Inflammatory macrophage treated with lipopolysaccharide for 1 hour (primary cell): ENCODE results near the gene ZNF557.
A peak's percentile ranks its signal among the peaks of the same experiment; 100 is the strongest.

Source experiments
- DNase-seq, 2 donors: peaks; one replicate each; pipeline ENCODE4 v3.0.0-alpha.2; 2020 to 2022

The ZNF557 gene

GRCh38 chr19:7076151-7076550 lies 6.6 kb downstream of the ZNF557 start:
- no peak for DNase-seq

GRCh38 chr19:7078008-7078407 lies 8.5 kb downstream of the ZNF557 start:
- no peak for DNase-seq

DNA sequence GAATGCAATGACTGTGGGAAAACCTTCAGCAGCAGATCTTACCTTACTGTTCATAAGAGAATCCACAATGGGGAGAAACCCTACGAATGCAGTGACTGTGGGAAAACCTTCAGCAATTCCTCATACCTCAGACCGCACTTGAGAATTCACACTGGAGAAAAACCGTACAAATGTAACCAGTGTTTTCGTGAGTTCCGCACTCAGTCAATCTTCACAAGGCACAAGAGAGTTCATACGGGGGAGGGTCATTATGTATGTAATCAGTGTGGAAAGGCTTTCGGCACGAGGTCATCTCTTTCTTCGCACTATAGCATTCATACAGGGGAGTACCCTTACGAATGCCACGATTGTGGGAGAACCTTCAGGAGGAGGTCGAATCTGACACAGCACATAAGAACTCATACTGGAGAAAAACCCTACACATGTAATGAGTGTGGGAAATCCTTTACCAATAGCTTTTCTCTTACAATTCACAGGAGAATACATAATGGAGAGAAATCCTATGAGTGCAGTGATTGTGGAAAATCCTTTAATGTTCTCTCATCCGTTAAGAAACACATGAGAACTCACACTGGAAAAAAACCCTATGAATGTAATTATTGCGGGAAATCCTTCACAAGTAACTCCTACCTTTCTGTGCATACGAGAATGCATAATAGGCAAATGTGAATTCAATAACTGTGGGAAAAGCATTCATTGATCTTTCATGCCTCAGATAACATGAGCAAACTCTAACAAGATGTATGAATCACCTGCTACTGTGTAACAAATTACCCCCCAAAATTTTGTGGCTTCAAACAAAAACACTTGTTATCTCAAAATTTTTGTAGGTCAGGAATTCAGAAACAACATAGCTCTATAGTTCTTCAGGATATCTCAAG lies 13.8 kb downstream of the ZNF557 start:
- DNase-seq = no peak

GRCh38 chr19:7088999-7089398 lies 19.5 kb downstream of the ZNF557 start:
- no peak for DNase-seq

DNA sequence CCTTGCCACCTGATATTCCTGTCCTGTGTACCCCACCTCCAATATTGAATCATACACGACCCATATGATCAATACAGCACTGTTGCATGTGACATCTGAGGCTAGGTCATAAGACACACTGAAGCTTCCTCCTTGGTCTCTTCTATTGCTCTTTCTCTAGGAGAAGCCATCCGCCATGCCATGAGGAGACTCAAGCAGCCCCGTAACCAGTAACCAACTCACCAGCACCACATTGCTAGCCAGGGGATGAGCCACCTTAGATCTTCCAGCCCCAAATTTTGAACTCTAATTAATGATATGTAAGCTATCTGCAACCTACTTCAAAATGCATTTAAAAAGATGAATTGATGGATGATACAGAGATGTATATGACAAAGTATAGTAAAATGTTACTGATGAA lies 28.6 kb downstream of the ZNF557 start:
- DNase-seq = no peak

DNA sequence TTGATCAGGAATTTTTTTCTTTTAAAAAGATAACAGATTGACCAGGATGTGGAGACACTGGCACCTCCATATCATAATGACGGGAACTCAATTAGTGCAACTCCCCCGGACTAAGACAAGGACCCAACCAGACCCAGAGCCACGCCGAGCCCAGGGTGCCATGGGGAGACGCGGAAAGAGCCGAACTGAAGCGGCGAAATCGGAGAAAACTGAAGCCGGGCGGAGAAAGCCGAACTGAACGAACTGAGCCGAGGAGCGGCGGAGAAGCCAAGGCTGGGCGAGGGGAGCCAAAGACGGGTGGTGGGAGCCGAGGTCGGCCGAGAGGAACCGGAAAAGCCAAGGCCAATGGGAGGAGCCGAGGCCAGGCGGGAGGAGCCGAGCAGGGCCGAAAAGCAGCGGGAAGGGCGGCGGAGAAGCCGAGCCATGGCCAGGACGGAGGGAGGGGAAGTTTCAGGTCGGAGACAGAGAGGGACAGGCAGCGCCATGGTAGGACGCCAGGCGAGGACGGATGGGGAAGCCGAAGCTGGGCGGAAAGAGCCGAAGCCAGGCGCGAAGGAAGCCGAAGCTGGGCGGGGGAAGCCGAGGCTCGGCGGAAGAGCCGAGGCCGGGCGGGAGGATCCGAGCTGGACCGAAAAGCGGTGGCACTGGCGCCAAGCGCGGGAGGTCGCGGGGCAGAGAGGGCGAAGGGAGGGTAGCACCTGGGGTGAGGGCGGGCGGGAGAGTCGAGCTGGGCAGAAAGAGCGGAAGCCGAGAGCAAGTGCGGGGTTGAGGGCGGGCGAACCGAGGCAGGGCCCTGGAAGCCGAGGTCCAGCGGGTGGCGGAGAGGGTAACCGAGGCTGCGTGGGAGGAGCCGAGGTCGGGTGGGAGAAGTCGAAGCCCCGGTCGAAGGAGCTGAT lies 29.4 kb downstream of the ZNF557 start:
- peak; percentile 88 to 95 for DNase-seq

GRCh38 chr19:7099597-7099921 lies 30.1 kb downstream of the ZNF557 start:
- no peak for DNase-seq

DNA sequence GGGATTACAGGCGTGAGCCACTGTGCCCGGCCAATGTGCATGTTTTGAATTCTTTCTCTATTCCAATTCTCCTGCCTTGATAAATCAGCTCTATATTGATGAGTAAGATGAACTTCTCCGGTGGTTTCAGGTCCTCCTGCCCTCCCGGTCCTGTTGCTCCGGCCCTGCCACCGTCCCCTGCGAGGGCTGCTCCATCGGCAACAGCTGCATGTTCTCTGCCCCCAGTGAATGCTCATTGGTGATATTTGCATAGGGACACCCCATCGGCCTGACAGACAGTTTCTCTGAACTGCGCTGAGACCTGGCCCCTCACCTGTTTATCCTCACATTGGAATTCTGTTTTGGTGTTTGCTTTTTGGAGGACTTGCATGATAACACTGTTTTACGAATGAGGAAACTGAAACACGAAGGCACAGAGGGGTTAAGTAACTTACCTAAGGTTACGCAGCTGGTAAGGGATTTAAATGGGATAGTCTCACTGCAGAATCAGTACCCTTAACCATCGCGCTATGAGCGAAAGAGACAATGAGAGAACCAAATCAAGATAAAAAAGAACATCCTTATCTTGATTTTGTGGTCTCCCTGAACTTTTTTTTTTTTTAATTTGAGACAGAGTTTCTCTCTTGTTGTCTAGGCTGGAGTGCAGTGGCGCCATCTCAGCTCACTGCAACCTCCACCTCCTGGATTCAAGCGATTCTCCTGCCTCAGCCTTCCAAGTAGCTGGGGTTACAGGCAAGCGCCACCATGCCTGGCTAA lies 32.2 kb downstream of the ZNF557 start:
- DNase-seq = no peak

DNA sequence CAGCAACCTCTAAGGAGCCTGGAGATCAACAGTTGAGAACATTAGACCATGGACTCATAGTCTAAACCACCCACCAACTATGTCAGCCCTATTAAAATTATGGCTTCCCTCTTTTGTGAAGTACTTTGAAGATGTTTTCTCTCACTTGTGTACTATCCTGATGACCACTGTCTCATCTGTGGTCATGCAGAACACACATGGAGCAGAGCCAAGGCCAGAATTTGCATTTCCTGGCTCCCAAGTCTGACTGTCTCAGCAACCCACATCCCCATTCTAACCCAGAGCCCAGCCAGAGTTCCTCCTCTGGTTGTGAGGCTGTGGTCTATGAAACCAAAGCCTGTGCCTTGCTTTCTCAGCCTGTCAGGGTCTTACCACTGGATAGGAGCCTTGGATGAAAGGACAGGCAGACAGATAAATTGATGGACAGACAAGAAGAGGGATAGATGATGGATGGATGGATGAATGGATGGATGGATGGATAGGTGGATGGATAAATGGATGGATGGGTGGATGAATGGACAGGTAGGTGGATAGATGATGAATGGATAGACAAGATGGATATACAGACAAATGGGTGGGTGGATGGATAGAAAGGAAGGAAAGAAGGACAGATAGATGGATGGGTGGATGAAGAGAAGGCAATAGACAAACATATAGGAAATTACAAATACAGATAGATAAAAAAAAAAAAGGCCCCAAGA lies 35.4 kb downstream of the ZNF557 start:
- peak; percentile 19 to 49 for DNase-seq

DNA sequence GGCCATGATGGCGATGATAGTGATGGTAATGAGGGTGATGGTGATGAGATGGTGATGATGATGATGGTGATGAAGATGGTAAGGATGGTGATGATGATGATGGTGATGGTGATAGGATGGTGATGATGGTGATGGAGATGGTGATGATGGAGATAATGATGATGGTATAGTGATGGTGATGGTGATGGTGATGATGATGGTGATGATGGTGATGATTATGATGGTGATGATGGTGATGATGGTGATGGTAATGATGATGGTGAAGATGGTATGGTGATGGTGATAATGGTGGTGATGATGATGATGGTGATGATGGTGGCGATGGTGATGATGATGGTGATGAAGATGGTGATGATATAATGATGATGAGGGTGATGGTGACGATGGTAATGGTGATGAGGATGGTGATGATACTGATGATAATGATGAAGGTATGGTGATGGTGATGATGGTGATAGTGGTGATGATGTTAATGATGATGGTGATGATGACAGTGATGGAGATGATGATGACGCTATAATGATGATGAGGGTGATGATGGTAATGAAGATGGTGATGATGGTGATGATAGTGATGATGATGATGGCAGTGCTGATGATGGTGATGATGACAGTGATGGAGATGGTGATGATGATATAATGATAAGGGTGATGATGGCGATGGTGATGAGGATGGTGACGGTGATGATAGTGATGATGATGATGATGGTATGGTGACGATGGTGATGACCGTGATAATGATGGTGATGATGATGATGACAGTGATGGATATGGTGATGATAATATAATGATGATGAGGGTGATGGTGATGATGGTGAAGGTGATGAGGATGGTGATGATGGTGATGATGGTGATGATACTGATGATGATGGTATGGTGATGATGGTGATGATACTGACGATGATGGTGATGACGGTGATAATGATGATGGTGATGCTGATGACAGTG lies 37.5 kb downstream of the ZNF557 start:
- DNase-seq = no peak

DNA sequence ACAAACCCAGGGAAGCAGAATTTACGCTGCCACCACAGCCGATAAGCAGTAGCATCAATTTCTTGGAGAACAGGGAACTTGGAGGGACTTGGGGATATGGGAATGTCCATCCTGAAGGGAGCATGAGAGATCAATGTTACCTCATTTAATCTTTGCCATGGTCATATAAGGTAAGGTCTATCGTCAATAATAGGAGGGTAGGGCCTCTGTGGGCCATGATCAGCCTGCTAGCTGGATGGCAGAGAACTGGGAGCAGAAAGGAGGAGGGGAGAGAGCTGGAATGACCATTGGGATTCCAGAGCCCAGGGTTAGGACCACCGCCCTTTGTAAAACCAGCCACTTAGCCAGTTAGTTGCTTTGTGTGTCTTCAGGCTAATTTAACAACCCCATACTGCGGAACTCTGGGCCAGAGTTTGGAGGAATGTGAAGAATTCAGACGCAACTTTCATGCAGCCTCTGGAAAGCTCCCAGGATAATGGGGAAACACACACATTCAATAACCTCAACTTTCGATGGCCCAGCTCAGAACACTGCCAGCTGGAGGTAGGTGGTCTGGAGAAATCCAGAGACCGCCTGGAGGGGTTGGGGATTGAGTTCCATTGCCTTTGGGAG lies 40.3 kb downstream of the ZNF557 start:
- no peak for DNase-seq

- no peak for DNase-seq
These were observed 43.2 kb downstream of the ZNF557 start for GRCh38 chr19:7112675-7113074.

DNA sequence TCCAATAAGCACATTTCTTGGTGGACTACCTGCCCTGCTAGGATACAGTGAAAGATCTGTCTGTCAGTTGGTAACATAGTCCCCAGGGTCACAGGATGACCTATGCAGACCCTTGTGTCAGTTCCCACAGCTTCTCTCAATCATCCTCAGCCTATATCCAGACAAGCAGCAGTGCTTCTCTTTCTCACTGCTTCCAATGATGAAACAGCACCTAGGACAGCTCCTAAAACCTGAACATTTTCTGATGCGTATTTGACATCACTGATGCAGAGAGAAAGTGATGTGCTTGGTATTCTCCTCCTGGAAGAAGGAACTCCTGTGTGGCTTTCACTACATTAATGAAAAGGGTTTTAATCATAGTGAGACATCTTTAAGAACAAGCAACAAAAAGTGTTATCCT lies 43.7 kb downstream of the ZNF557 start:
- DNase-seq = no peak

- no peak for DNase-seq
These were observed 46.2 kb downstream of the ZNF557 start for GRCh38 chr19:7115721-7116120.

- no peak for DNase-seq
These were observed 47.7 kb downstream of the ZNF557 start for GRCh38 chr19:7117248-7117647.

GRCh38 chr19:7119582-7119981 lies 50.1 kb downstream of the ZNF557 start:
- no peak for DNase-seq

- DNase-seq = no peak
These were observed 51.0 kb downstream of the ZNF557 start for GRCh38 chr19:7120499-7120898.

GRCh38 chr19:7122701-7123100 lies 53.2 kb downstream of the ZNF557 start:
- no peak for DNase-seq

- DNase-seq = no peak
These were observed 55.3 kb downstream of the ZNF557 start for GRCh38 chr19:7124782-7125181.

GRCh38 chr19:7125221-7125620 lies 55.7 kb downstream of the ZNF557 start:
- DNase-seq = no peak

DNA sequence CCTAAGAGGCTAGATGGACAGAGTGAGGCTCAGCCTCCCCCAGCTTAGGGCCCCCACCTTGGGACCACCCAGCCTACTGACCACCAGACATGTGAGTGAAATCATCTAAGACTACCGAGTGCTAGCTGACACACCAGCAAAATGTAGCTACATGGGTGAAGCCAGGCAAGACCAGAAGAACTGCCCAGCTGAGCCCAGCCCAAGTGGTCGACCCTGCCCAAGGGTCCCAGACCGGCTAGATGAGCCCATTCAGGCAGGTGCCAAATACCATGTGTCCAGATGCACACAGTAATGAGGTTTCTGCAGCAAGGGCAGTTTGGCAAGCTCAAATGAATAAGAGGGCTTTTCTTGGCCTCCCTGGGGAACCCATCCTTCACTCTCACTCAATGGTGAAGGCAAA lies 56.6 kb downstream of the ZNF557 start:
- DNase-seq = no peak
